ENCODE results near the gene NUDT19. TPM values are rescaled to one million over a fixed set of nuclear protein-coding genes. Genes with fewer than 3 reads are reported as not detected.

The NUDT19 gene
- total RNA-seq, 1 experiment from 2014 or later = 6.1 TPM

DNA sequence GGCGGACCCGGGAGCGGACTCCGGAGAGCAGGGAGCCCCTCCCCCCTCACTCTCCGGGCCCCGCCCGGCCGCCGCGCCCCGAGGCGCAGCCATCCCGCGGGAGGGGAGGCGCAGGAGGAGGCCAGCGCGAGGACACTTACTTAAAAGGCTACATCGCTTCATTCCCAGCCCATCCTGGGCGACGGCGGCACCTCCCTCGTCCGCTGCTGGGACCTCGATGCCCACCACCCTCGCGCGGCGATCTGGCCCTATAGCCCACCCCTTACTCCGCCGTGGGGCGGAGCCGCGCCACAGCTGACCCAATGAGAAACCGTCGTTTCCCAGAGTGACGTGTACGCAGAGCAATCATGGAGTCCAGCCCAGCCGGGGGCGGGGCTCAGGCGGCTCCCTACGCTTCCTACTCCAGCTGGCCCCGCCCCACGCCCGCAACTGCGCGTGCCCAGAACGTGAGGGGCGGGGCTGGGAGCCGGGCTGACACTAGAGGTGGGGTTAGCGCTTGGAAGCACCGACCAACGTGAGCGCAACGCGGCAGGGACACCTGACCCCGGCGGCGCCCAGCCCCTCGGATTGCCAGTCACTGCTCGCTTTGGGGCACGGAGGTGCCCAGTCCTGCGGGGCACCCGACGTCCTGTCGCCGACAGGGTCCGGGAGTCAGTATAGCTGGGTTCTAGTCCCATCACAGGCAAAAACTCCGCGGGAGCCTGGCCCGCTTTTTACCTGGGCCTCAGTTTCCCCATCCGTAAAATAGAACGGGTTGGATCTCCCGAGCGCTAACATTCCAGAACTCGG lies 16.5 kb upstream of the NUDT19 start, which contains the start of gene ANKRD27:
Gene ANKRD27 (minus strand): TSS at position 250 of the 789 bp plus-strand sequence. CDS start 16,165 bp downstream, outside the sequence.
- Histone ChIP-seq H3K4ac (ENCODE audit: low read depth, low read length) (no peak within 1 kb of the TSS), H2BK120ac (ENCODE audit: low read depth, low read length, poor library complexity, severe bottlenecking) (no peak within 1 kb of the TSS), H3K4me1 (ENCODE audit: insufficient read depth, low read length) (no peaks in the 10 kb centered on the region), H3K23ac (ENCODE audit: insufficient read length, low read depth, low read length) (no peak within 1 kb of the TSS), H4K5ac (ENCODE audit: insufficient read length, low read depth, low read length) (no peak within 1 kb of the TSS), H3K14ac (ENCODE audit: insufficient read depth, low read length) (no peak within 1 kb of the TSS; the same call in 1 of the 2 replicates), H4K20me1 (ENCODE audit: control insufficient read depth, insufficient read depth, insufficient read length) (no peaks in the 10 kb centered on the region), H3K4me2 (ENCODE audit: insufficient read depth, insufficient read length, low read length) (peak within 1 kb of the TSS; percentile 92), H2AFZ (ENCODE audit: low read length) (no peak within 1 kb of the TSS), H3T11ph (ENCODE audit: low read length) (no peak within 1 kb of the TSS), H3K27ac (ENCODE audit: insufficient read length, low read depth, low read length) (no peak within 1 kb of the TSS), H2BK12ac (ENCODE audit: insufficient read length, low read depth, low read length) (no peak within 1 kb of the TSS), H3K79me1 (ENCODE audit: insufficient read depth, low read depth, low read length, poor library complexity, severe bottlenecking) (peaks cover 10% of the 10 kb centered on the region), H3K9ac (ENCODE audit: extremely low read depth, insufficient read length, low read length) (peak within 1 kb of the TSS; percentile 64), H3K56ac (ENCODE audit: insufficient read length, low read depth, low read length) (no peak within 1 kb of the TSS), H2AK5ac (ENCODE audit: insufficient read length, low read length) (no peak within 1 kb of the TSS), H3K18ac (ENCODE audit: insufficient read length, low read depth, low read length) (no peak within 1 kb of the TSS), H2BK15ac (ENCODE audit: low read depth, low read length) (no peak within 1 kb of the TSS), H3K27me3 (ENCODE audit: insufficient read depth, low read length) (peaks cover 18% of the 10 kb centered on the region; the same call in 1 of the 2 replicates), H3K23me2 (ENCODE audit: insufficient read length, low read depth, low read length, poor library complexity, severe bottlenecking) (peaks cover 9% of the 10 kb centered on the region), H3K9me3 (ENCODE audit: control insufficient read depth, low read depth, low read length) (no peaks in the 10 kb centered on the region), H2BK5ac (ENCODE audit: insufficient read length, low read length) (no peak within 1 kb of the TSS), H2BK20ac (ENCODE audit: low read depth, low read length, poor library complexity, severe bottlenecking) (no peak within 1 kb of the TSS), H4K8ac (replicated peaks; ENCODE audit: insufficient read length, low read depth, low read length) (no peak within 1 kb of the TSS), H3K79me2 (ENCODE audit: insufficient read depth, low read length) (peaks cover 15% of the 10 kb centered on the region; the same call in 1 of the 2 replicates), H4K91ac (ENCODE audit: insufficient read length, low read depth, low read length) (no peak within 1 kb of the TSS)
- H3K27me3 Mint-ChIP-seq (ENCODE audit: low read depth) = peaks cover 46% of the 10 kb centered on the region
- H3K27ac Mint-ChIP-seq = peak within 1 kb of the TSS in 1 of 3 experiments; percentile 94; a peak in 2 of 7 replicates
- peak within 1 kb of the TSS; percentile 89 to 97 for H3K4me3 Mint-ChIP-seq
- WGBS (ENCODE audit: extremely low coverage, insufficient read length, low lambda C conversion rate) = no CpG with 5 or more reads among the region's 75 CpGs
- peaks cover 0 to 4% (median 2%) of the 10 kb centered on the region in 3 experiments; a peak in 2 of 7 replicates for H3K36me3 Mint-ChIP-seq (ENCODE audit: insufficient read depth in 1 of 3, low read depth in 3 of 3)
- peak; percentile 97 for DNase-seq
- H3K9me3 Mint-ChIP-seq = peaks cover 0 to 1% of the 10 kb centered on the region in 2 experiments; a peak in 3 of 5 replicates
- TF ChIP-seq, protein P1, sequence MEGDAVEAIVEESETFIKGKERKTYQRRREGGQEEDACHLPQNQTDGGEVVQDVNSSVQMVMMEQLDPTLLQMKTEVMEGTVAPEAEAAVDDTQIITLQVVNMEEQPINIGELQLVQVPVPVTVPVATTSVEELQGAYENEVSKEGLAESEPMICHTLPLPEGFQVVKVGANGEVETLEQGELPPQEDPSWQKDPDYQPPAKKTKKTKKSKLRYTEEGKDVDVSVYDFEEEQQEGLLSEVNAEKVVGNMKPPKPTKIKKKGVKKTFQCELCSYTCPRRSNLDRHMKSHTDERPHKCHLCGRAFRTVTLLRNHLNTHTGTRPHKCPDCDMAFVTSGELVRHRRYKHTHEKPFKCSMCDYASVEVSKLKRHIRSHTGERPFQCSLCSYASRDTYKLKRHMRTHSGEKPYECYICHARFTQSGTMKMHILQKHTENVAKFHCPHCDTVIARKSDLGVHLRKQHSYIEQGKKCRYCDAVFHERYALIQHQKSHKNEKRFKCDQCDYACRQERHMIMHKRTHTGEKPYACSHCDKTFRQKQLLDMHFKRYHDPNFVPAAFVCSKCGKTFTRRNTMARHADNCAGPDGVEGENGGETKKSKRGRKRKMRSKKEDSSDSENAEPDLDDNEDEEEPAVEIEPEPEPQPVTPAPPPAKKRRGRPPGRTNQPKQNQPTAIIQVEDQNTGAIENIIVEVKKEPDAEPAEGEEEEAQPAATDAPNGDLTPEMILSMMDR (conservative IDR thresholded peaks at IDR 0.05) = no peak
- H3K4me1 Mint-ChIP-seq = peaks cover 22 to 25% of the 10 kb centered on the region in 2 experiments
